Gastrocnemius medialis (tissue), 4 donors: Measurements from ENCODE around the gene NEDD4L. TPM values are rescaled to one million over a fixed set of nuclear protein-coding genes. Genes with fewer than 3 reads are reported as not detected.

Experiments used
- ATAC-seq, 2 donors: fragments of 150-250 bp; one replicate each; pipeline ENCODE4 v1.9.1; 2016
- DNase-seq, 2 donors: peaks; one replicate each; pipeline ENCODE4 v3.0.0-alpha.2; 2019
- H3K27ac ChIP-seq, 4 donors: fragments of 200-600 bp; sonication (generic); 1 replicate in 1 of 4; 2 replicates in 3 of 4; pipeline ENCODE4 v1.5.1; 2016 to 2018; ENCODE audit warnings: mild to moderate bottlenecking in 2 of 4, moderate library complexity in 1 of 4
- H3K27me3 ChIP-seq, 3 donors: fragments of 200-600 bp; sonication (generic) in 2 of 3; 1 replicate in 1 of 3; 2 replicates in 2 of 3; pipeline versions ENCODE4 v1.5.1 to v1.6.0; 2016 to 2019; ENCODE audit warnings: mild to moderate bottlenecking in 1 of 3, moderate library complexity in 1 of 3
- H3K36me3 ChIP-seq, 2 donors: fragments of 200-600 bp; sonication (generic) in 1 of 2; one replicate each; pipeline ENCODE4 v1.5.1; 2017 to 2018
- H3K4me1 ChIP-seq, 2 donors: fragments of 200-600 bp; sonication (generic) in 1 of 2; one replicate each; pipeline ENCODE4 v1.5.1; 2016 to 2017; ENCODE audit warnings: mild to moderate bottlenecking in 2 of 2
- H3K4me3 ChIP-seq, 4 donors: fragments of 200-600 bp; sonication (generic) in 3 of 4; 1 replicate in 1 of 4; 2 replicates in 3 of 4; pipeline ENCODE4 v1.5.1; 2016 to 2019; ENCODE audit warnings: mild to moderate bottlenecking in 2 of 4
- H3K9me3 ChIP-seq, 3 donors: fragments of 200-600 bp; sonication (generic) in 2 of 3; 1 replicate in 1 of 3; 2 replicates in 2 of 3; pipeline ENCODE4 v1.5.1; 2016 to 2019
- POLR2A ChIP-seq, 2 donors: fragments of 450-650 bp; IDR thresholded peaks; one replicate each; pipeline ENCODE4 v1.6.1; 2017; ENCODE audit warnings: antibody characterized with exemption in 2 of 2, mild to moderate bottlenecking in 2 of 2, moderate library complexity in 2 of 2
- in situ Hi-C, 4 donors: fragments of 200-750 bp; cut with MboI; loops; one replicate each; pipeline versions ENCODE4 v1.15.0 to v1.8.0; 2017; ENCODE audit warnings: low sequenced_read_pairs in 4 of 4
- intact Hi-C: fragments of 100-400 bp; cut with DNase I; formaldehyde crosslinking; loops from one replicate; pipeline ENCODE4 v1.15.1; 2023; ENCODE audit warnings: low total_unique reads
- total RNA-seq, 4 donors: library from RNA; depleted of rRNA; stranded (reverse); fragments of >200 nt; gene quantifications; one replicate each; pipeline versions ENCODE4 v1.1.0 to v1.2.3, GENCODE V29; 2016
- TF ChIP-seq, protein P1 (sequence below), 5 experiments: fragments of 450-650 bp in 3 of 5; fragments of 200-600 bp in 2 of 5; sonication (generic) in 2 of 5; IDR thresholded peaks in 4 of 5; conservative IDR thresholded peaks in 1 of 5; 1 replicate in 4 of 5; 2 replicates in 1 of 5; pipeline ENCODE4 v1.5.1; 2016 to 2019; ENCODE audit warnings: antibody characterized with exemption in 5 of 5, mild to moderate bottlenecking in 3 of 5, moderate library complexity in 3 of 5

Gene NEDD4L
- total RNA-seq, 4 donors from 2014 or later: 27.4 to 81.5 (median 51.5) TPM

DNA sequence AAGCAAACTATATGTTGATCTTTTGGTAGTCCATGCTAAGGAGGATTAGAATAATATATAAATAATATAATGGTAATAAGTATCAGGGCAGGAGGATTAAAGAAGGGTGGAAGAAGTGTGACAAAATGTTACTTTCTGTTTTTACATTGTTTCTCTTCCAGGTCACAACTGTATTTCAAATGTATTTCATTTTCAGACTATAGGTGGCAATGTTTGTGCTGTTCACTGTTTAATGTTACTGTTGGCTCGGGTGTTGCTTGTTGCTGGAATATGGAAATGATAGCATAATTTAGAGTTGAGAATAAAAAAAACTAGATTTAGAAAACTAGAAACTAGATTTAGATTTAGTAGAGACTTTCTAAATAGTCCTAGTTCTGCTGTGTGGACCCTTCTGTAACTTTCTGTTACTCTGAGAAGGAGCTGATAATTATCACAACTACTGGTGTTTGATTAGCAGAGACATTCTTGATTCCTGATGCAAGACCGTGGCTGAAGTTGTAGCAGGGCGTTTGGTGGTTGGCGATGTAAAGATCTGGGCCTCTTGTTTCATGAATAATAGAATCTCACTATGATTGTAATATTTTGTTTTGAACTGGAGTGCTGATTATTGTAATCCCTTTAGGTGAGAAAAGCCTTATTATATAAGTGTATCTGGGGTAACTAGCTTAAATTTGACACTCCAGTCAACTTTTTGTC is 7.9 kb downstream of the NEDD4L start:
- no peak for TF ChIP-seq POLR2A (IDR thresholded peaks at IDR 0.05)
- TF ChIP-seq, protein P1, sequence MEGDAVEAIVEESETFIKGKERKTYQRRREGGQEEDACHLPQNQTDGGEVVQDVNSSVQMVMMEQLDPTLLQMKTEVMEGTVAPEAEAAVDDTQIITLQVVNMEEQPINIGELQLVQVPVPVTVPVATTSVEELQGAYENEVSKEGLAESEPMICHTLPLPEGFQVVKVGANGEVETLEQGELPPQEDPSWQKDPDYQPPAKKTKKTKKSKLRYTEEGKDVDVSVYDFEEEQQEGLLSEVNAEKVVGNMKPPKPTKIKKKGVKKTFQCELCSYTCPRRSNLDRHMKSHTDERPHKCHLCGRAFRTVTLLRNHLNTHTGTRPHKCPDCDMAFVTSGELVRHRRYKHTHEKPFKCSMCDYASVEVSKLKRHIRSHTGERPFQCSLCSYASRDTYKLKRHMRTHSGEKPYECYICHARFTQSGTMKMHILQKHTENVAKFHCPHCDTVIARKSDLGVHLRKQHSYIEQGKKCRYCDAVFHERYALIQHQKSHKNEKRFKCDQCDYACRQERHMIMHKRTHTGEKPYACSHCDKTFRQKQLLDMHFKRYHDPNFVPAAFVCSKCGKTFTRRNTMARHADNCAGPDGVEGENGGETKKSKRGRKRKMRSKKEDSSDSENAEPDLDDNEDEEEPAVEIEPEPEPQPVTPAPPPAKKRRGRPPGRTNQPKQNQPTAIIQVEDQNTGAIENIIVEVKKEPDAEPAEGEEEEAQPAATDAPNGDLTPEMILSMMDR (IDR thresholded peaks at IDR 0.05 in 4 of 5, conservative IDR thresholded peaks at IDR 0.05 in 1 of 5): no peak
- Histone ChIP-seq H3K27me3 (no peaks in the 10 kb centered on the region), H3K4me1 (no peaks in the 10 kb centered on the region), H3K4me3 (no peak overlapping the region), H3K36me3 (no peaks in the 10 kb centered on the region), H3K27ac (no peak overlapping the region), H3K9me3 (no peaks in the 10 kb centered on the region)
- DNase-seq (no peak), ATAC-seq (no peak)
- in situ Hi-C loops: no loop called here
- intact Hi-C loops: no loop called here

DNA sequence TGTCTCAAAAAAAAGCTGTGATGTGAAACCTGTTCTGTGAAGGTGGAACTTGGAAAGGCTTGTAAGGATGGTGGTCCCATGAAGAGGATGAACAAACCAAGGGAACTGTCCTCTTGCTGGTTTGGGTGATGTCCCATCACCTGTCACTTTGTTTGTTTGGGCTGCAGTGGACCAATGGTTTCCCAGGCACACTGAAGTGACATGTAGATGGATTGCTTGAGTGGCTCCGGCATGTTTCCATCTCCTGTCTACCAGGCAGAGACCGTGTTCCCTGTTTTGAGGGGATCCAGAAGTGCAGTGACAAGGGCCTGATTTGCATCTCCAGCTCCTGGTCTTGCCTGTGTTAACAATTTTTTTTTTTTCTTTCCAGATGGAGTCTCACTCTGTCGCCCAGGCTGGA is 8.9 kb downstream of the NEDD4L start:
- H3K4me1 ChIP-seq: no peaks in the 10 kb centered on the region
- no peaks in the 10 kb centered on the region for H3K27me3 ChIP-seq
- TF ChIP-seq POLR2A (IDR thresholded peaks at IDR 0.05): no peak
- TF ChIP-seq, protein P1 (IDR thresholded peaks at IDR 0.05 in 4 of 5, conservative IDR thresholded peaks at IDR 0.05 in 1 of 5): no peak
- no peaks in the 10 kb centered on the region for H3K9me3 ChIP-seq
- H3K4me3 ChIP-seq: no peak overlapping the region
- H3K36me3 ChIP-seq: no peaks in the 10 kb centered on the region
- in situ Hi-C loops: no loop called here
- DNase-seq: no peak
- intact Hi-C loops: no loop called here
- H3K27ac ChIP-seq: no peak overlapping the region
- ATAC-seq: no peak

DNA sequence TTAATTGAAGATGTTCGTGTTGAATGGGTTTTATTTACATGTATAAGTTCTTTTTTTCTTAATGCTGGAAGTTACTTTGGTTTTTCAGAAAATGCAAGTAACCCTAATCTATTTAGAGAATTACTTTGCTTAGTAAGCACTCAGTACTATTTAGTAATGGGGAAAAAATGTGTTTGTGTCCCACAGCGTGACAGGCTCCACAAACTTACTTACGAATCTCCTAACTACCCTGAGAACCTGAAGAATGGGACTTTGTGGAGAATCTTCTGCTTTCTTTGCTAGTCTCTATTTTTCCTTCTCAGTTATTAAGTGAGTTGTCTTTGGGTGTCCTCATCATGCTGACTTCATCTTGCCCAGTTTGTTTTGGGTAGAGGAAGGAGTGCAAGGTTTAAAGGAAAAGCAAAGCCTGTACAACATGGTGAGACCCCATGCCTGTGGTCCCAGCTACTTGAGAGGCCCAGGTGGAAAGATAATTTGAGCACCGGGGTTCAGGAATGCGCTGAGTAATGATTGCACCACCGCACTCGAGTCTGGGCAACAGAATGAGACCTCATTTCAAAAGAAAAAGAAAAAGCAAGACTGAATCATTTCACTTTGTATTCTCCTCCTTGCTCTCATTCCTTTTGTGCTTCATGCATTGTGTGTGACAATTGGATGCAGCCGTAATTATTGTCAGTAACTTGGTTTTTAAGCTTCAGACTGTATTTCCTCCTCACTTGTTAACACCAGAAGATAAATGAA is 10.2 kb downstream of the NEDD4L start:
- no peak overlapping the region for H3K4me3 ChIP-seq
- H3K36me3 ChIP-seq: no peaks in the 10 kb centered on the region
- TF ChIP-seq, protein P1 (IDR thresholded peaks at IDR 0.05 in 4 of 5, conservative IDR thresholded peaks at IDR 0.05 in 1 of 5): no peak
- TF ChIP-seq POLR2A (IDR thresholded peaks at IDR 0.05): no peak
- no peak overlapping the region for H3K27ac ChIP-seq
- H3K27me3 ChIP-seq: no peaks in the 10 kb centered on the region
- no peak for DNase-seq
- no peaks in the 10 kb centered on the region for H3K9me3 ChIP-seq
- intact Hi-C loops (no loop called here), in situ Hi-C loops (no loop called here)
- no peak for ATAC-seq
- no peaks in the 10 kb centered on the region for H3K4me1 ChIP-seq

DNA sequence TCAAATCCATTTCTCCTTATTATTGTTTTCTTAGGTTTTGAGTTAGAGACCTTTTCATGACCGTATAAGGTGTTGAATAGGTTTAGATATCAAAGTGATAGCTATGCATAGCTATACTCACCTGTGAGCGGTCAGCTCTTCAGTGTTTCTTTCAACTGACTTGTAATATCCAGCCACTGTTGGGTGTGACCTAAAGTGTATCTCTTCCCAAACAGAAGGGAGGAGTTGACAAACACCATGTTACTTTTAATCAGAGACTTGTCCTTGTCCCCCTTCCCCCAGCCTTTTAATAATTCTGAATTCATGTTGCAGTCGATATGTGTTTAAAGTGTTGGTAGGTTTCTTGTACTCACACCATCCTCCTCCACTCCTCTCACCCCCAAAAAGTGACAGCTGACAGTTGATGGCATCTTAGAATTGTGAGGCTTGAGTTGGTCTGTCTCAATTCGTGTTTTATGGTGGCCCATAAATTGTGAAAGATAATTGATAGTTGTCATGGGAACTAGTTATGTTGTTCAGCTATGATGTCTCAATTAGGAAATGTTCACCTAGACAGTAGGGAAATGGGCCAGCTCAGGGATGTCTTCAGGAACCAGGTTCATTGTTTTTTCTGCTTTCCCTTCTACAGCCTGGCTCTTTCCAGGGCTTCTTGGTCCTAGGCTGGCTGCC is 12.0 kb downstream of the NEDD4L start:
- H3K4me1 ChIP-seq: no peaks in the 10 kb centered on the region
- TF ChIP-seq, protein P1 (IDR thresholded peaks at IDR 0.05 in 4 of 5, conservative IDR thresholded peaks at IDR 0.05 in 1 of 5): no peak
- no peak for TF ChIP-seq POLR2A (IDR thresholded peaks at IDR 0.05)
- H3K27me3 ChIP-seq: no peaks in the 10 kb centered on the region
- H3K27ac ChIP-seq: no peak overlapping the region
- intact Hi-C loops (no loop called here), in situ Hi-C loops (no loop called here)
- ATAC-seq: no peak
- DNase-seq: no peak
- H3K9me3 ChIP-seq: no peaks in the 10 kb centered on the region
- H3K36me3 ChIP-seq: no peaks in the 10 kb centered on the region
- H3K4me3 ChIP-seq: no peak overlapping the region
